HG03565 (cell line): ENCODE results near the gene DIDO1.
"Not testable (repeated sequence)": the region's sequence is repeated elsewhere in the genome, so short reads cannot be mapped to it uniquely, and the experiment has no call there.

ENCODE experiments used
- ATAC-seq: cut with Tn5 transposase; IDR thresholded peaks from one replicate; pipeline ENCODE4 v1.9.1; 2021; ENCODE audit warnings: mild to moderate bottlenecking, moderate library complexity; ENCODE audit not compliant: unreplicated experiment

The DIDO1 gene

DNA sequence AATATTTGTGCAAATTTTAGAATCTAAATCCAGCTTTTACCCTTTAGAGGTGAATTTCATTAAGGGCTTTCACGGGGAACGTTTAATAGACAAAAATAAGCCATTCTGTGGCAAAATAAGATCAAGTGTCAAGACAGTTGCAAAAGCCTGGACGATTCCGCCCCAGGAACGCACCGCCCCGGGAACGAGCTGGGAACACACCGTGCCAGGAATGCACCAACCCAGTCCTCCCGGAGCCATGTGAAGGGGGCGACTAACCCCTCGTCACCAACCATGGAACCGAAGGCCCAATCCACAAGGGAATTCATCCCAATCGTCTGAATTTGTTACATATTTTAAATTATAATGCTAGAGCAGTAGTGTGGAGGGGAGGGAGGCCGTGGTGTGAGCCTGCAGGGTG is 43.9 kb downstream of the DIDO1 start:
- no peak for ATAC-seq

DNA sequence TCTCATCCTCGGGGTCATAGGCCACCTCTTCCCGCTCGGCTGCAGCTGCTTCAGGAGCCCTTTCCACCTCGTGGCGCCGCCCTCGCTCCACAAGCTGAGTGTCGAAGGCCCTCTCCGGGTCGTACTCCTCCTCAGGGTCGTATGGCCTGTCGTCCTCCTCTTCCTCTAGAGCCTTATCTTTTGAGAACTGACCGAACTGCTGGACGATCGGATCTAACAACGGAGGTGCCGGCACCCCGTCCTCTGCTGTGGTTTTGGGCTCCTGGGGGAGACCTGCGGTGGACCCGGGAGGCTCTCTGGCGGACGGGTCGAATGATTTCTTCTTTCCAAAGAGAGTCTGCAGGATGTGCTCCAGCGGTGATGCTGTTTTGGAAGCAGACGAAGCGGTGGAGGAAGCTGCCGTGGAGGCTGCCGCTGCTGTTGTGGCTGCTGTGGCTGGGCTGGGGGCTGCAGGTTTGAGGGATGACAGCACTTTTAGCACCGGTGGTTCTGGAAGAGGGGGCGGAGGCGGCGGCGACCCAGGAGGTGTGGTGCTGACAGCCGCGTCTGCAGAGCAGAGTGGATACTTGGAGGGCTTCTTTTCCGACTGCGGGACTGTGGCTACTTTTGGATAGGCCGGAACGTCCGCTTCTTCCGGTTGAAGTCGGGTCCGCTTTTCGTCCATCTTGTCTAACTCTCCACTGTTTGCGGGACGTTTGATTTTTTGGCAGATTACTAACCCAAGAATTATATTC is 44.5 kb downstream of the DIDO1 start:
- no peak for ATAC-seq

DNA sequence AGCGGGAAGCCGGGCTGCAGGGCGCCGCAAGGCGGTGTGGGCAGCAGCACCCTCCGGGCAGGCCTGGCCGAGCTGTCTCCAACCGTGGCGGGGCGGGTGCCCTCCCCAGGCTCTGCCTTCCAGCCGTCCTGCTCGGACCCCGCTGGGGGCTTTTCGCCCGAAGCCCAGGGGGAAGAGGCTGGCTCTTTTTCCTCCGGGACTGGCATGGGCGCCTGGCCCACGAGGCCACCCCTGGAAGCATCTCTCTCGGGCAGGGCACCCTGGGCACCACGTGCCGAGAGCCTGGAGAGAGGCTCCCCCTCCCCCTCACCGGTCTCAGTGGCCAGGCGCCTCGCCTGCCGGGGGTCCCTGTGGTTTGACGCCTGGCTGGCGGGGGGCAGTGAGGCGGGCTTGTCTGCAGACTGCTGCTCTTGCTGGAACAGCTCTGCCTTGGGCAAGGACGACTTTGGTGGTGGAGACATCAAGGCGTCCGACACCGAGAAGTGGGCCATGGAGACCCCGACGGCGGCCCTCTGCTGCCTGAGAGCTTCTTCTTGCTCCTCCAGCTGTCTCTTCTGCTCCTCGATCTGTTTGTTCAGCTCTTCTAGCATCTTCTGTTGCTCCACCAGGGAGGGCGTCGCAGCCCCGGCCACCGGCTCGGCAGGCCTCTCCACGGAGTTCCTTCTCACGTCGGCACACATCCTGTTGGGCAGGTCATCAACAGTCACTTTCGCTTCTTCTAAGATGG is 45.2 kb downstream of the DIDO1 start:
- no peak for ATAC-seq

DNA sequence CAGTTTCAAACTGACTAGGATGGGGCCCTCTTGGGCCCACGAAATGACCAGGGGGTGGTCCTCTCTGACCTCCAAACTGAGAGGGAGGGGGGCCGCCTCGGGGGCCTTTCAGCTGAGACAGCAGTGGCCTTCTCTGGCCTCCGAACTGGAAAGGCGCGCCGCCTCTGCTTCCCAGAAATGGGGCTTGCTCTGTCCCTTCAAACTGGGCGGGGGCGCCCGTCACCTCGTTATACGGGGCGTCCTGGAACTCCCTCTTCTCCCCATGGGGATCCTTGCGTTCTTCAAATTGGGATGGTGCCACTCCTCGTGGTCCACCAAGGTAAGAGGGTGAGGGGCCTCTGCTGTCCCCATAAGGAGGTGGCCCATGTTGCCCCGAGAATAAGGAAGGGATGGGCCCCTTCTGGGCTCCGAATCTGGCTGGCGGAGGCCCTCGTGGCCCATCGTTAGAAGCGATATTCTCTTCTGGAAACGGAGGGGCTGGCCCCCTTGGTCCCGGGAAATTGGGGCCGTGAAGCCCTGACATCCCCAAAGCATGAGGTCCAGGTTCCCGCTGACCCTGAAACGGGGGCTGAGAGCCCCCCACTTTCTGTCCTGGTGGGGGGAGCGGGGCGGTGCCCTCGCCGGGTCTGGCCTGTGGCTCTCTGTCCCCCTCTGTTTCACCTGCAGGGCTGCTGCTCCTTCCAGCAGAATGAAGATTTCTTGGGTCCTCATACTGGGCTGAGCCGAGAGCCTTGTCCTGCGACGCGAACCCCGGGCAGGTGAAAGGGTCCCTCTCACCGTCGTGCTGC is 46.0 kb downstream of the DIDO1 start:
- no peak for ATAC-seq

DNA sequence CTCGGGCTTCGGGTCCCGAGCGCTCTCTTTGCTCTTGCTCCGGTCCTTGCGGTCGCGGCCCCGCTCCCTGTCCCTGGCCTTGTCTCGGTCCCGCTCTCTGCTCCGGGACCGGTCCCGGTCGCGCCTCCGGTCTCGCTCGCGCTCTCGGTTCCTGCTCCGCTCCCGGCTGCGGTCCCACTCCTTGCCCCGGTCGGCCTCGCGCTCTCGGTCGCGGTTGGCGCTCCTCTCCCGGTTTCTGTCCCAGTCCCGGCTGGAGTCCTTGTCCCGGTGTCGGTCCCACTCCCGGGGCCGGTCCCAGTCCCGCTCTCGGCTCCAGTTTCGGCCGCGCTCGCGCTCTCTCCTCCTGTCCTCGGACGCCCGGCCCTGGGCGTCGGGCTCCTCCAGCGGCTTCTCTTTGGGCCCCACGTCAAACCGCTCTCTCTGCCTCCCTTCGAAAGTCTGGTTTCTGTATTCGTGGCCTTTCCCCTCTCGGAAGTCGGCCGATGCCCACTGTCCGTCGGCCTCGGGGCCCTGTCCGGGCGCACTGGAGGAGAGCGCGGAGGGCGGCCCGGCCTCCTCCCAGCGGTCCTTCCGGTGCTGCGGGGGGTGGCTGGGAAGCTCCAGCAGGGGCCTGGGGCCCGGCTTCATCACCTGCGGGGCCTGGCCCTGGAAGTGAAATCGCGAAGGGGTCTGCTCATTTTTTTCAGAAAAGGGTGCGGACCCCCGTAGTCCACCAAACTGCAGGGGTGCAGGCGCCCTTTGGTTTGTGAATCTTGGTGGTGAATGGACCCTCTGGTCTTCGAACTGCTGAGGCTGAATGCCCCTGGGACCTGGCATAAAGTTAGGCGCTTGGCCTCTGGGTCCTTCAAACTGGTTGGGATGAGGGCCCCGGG is 46.8 kb downstream of the DIDO1 start:
- ATAC-seq, result no peak

DNA sequence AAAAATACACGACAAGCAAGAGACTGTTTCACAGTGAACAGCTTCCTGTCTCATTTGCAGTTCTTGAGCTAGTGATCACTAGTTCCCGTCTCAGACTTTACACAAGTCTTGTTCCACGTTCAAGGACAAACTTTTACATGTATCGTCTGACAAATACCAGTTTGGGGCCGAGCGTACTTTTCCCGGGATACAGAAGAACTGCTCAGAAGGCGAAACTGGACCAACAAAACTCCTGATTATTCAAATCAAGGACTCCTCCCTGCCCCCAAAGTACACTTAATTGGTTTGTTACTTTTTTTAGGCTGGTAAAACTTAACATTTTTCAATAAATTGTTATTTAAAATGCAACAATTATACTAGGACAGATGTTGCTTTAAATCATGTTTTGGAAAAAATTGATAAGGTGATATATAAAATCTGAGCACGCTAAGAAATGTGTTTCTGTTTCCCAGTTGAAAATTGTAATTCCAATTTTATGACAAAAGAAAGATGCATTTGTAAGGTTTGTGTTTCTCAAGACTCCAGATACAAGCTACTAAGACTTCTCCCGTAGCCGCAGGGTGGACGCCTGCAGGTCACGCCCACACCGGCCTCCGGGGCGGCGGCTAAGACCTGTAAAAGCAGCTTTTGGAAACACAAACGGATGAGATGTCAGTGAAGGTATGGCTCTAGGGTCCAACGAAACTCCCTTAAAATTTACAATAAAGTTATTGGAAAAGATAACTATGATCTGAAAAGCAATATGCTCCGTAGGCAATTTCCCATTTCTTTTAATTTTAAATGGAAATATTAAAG is 47.9 kb downstream of the DIDO1 start:
- no peak for ATAC-seq

DNA sequence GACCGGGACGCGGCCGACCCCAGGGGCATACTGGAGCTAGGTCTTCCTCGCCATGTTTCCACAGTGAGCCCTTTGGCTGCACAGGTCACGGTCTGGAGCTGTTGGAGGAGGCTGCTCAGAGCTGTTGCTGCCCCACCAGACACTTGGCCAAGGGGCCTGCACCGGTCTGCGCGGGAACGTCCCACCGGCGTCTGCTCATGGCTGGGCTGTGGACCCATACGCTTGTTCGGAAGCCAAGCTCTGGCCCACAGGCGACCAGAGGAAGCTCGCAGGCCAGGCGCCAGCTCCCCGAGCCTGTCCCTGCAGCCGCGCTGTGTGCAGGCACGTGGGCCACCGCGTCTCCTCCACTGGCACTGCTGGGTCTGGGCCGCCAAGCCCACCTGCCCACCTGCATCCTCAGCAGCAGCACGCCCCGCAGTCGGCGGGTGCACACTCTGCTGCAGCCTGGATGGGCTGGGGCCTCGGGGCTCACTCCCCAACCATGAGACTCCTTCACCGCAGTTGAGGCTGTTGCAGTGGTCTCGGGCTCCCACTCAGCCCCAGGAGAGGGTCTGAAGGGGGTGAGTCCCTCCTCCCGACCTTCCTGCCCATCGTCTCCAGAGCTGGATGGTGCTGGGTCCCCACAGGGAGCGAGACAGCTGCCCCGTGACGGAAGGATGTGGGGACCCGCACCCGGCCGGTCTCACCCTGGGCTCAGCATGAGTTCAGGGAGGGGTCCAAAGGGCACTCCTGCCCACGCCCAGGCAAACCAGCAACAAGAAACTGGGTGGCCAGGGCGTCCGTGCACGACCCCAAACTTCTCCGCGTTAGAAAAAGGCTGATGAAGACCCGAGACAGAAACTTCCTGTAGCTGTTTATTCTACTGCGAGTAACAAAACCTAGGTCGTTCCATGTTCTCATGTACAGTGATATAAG is 49.1 kb downstream of the DIDO1 start:
- no peak for ATAC-seq

DNA sequence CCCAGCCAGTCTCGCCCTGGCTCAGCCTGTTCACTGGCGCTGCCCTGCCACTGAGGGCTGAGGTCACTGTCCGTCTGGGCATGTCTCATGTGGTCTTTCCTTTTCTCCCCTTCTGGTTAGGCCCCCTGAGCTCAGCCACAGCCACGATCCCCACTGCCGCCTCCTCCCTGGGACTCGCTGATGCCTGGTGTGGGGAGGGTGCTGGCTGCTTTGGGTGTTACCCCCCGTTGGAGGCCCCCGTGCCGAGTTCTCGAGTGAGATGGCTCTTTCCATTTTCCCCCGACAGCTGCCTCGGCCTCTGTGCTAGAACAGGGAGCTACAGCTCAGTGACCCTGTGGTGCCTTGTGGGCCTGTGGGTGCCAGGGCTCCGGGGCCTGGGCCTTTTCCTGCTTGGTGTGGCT is 49.8 kb downstream of the DIDO1 start:
- ATAC-seq, result no peak

DNA sequence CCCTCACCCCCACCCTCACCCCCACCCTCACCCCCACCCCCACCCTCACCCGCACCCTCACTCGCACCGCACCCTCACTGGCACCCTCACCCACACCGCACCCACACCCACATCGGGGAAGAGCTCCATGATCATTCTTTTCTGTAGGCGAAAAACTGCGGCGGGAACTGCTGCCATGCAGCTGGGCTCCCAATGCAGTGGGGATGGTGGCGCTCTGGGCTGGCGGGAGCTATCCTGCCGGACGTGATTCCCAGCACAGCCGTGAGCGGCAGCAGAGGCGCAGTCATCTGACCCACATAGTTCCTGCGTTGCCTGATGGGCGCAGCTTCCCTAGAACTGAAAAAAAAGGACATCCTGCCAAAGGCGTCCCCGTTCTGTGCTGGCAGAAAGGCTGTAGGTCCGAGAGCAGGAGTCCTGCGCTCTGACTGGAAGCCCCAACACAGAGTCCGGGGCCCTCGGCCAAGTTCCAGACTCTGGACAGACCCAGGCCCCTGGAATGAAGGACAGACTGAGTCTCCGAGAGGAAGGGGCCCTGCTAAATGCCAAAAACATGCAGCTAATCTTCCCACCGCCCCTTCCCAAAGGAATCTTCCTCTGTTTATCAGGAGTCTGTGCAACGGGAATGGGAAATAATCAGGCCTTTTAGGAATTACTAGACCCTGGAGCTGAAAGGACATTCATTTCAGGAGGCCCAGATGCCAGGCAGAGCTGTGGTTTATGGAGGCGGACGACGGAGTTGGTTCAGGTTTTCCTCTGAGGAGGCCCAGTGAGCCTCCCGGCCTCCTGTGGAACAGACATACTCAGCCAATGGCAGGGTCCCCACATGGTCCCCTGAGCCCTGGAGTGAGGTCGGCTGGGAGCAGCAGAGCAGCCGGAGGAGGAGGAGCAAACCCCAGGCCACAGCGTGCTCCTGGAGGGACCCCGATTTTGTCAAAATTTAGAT is 50.6 kb downstream of the DIDO1 start:
- no peak for ATAC-seq

DNA sequence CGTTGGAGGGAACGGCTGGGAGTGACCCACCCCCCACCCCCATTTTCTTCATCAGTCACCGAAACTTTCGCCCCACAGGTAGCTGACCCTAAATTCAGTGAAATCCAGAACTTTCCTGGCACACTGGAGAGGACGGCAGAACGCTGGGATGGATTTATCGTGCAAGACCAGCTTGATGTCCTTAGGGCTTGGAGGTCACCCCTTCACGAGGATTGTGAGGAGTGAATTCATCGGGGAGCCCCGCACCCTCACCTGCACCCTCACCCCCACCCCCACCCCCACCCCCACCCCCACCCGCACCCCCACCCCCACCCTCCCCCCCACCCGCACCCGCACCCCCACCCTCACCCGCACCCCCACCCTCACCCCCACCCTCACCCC is 51.4 kb downstream of the DIDO1 start:
- no peak for ATAC-seq

DNA sequence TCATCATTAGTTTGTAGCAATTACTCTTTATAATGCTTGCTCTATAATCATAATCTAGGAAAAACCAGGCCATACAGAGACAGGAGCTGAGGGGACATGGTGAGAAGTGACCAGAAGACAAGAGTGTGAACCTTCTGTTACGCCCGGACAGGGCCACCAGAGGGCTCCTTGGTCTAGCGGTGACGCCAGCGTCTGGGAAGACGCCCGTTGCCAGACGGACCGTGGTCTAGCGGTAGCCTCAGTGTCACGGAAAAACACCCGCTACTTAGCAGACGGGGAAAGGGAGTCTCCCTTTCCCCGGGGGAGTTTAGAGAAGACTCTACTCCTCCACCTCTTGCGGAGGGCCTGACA is 52.6 kb downstream of the DIDO1 start:
- ATAC-seq, result not testable (repeated sequence)

DNA sequence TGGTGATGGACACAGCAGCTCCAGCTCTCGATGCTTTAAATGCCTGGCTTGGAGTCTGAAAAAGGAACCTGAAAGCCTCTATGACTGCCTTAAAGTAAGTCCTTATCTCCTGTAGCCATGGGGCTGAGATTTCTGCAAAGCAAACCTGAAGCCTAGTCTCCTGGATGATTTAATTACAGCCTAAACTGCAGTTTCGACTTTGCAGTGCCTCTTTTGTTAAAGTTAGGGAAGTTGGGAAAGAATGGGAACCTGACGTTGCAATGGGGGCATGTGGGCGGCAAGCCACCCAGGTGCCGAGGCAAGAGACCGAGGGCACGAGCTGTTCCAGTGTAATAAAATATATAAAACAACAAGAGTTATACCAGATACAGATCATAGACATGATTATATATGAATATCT is 53.0 kb downstream of the DIDO1 start:
- no peak for ATAC-seq

DNA sequence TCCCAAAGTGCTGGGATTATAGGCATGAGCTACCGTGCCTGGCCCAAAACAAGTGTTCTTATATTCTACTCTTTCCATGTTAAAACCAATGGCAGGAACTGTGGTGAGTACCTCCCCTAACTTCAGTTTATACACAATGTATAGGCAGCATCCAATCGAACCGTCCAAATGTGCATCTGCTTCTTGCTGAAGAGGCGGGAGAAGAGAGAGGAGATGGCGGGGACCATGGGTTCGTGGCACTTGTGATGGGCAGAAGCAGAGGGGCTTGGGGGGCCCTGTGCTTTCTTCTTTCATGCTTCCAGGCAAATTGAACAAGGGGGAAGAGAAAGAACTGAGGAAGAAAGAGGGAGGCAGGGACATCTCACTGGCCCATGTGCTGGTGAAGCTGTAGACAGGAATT is 53.4 kb downstream of the DIDO1 start:
- ATAC-seq, result no peak

DNA sequence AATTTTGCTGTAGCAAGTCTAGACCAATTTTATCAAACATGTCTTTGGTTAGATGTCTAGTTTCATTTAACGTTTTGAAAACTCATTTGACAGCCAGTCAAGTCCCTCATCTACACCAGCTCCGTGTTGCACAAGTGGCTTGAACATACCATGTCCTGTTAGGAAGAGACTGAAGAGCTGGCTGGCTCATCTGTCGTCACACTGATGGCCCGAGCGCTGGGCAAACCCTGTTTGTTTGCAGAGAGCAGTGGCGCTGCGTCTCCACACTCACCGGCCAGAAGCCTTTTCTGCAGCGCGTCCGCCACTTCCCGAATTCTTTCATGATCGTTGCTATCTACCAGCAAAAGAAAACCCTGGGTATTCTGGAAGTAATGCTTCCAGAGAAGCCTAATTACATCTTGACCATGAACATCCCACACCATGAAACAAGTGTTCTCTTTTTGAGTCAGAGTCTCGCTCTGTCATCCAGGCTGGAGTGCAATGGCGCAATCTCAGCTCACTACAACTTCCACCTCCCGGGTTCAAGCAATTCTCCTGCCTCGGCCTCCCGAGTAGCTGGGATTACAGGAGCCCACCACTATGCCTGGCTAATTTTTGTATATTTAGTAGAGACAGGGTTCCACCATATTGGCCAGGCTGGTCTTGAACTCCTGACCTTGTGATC is 54.0 kb downstream of the DIDO1 start:
- ATAC-seq, result no peak

DNA sequence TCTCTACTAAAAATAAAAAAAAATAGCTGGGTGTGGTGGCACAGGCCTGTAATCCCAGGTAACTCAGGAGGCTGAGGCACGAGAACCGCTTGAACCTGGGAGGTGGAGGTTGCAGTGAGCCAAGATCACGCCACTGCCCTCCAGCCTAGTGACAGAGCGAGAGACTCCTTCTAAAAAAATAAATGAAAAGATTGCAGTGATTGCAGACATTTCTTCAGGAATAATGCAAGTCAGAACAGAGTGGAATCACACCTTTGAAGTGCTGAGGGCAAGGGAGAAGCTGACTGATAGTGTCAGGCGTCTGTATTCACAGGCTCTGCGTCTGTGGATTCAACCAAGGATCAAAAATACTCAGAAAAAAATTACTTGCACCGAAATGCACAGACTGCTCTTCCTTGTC is 62.1 kb downstream of the DIDO1 start:
- no peak for ATAC-seq

DNA sequence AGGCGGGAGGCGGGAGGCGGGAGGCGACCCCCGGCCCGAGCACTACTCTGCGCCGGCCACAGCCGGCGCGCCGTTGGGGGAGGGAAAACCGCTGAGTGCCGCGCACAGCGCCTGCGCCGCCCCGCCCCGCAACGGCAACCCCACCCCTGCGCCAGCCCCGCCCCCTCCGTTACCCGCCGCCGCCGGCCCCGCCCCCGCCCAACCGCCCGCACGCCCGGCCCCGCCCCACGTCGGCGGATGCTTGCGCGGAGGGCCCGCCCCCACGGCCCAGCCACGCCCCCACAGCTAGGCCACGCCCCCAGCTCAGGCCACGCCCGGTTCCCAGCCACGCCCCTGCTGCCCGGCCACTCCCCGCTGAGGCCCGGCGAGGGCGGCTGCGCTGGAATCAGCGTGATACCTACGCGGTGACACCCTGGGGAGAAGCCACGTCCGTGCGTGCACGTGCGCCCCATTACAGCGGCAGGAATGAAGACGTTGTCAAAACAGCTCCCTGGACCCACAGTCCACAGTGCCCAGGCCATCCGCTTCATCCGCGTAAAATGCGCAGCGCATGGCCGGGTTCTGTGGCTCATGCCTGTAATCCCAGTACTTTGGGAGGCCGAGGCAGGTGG is 64.5 kb downstream of the DIDO1 start, which contains the start of gene TCFL5:
Gene TCFL5, minus strand, starts transcription at position 97 of the 611 bp plus-strand sequence. CDS start 152 bp downstream, outside the sequence.
- peak; percentile 33 for ATAC-seq
